A673 (cell line): ENCODE data around the gene CCDC102A. TPM values are rescaled to one million over a fixed set of nuclear protein-coding genes. Genes with fewer than 3 reads are reported as not detected.

Experiments
- BruUV-seq: library from RNA; stranded (reverse); fragments of 400-500 nt; replicated peaks from 2 replicates; lab custom pipeline; 2021; lab: Mats Ljungman, UMichigan
- CTCF ChIA-PET: fragments of 300-600 bp; sonication (Branson Sonifier 250); formaldehyde crosslinking; loops from one replicate; lab custom pipeline; 2022; ENCODE audit warnings: antibody characterized with exemption; lab: Charles Lee
- POLR2A ChIA-PET: fragments of 300-600 bp; sonication (Branson Sonifier 250); formaldehyde crosslinking; loops from one replicate; lab custom pipeline; 2022; ENCODE audit warnings: antibody characterized with exemption; ENCODE audit not compliant: low non-redundant PET; lab: Charles Lee
- DNase-seq: peaks from one replicate; pipeline ENCODE4 v3.0.0-alpha.2; 2015; ENCODE audit warnings: low spot score
- H3K27ac ChIP-seq: fragments of 200-600 bp; sonication (generic); 2 replicates; pipeline ENCODE4 v1.5.1; 2016; ENCODE audit warnings: mixed run types, low read depth, mild to moderate bottlenecking, mixed read lengths, antibody characterized with exemption, low read length; ENCODE audit not compliant: poor library complexity, severe bottlenecking
- H3K27me3 ChIP-seq: fragments of 200-600 bp; sonication (generic); replicated peaks from 2 replicates; pipeline ENCODE4 v1.6.1; 2017; ENCODE audit warnings: mixed run types, low read depth, mild to moderate bottlenecking, mixed read lengths, antibody characterized with exemption, low read length; ENCODE audit not compliant: insufficient read depth, poor library complexity
- H3K36me3 ChIP-seq: fragments of 200-600 bp; sonication (generic); 2 replicates; pipeline ENCODE4 v1.6.1; 2016; ENCODE audit warnings: mixed run types, mild to moderate bottlenecking, mixed read lengths, antibody characterized with exemption, low read length; ENCODE audit not compliant: insufficient read depth, poor library complexity, severe bottlenecking
- H3K4me1 ChIP-seq: fragments of 200-600 bp; sonication (generic); 2 replicates; pipeline ENCODE4 v1.6.1; 2017; ENCODE audit warnings: mixed run types, mild to moderate bottlenecking, mixed read lengths, antibody characterized with exemption, low read length; ENCODE audit not compliant: insufficient read depth, poor library complexity, severe bottlenecking
- H3K4me3 ChIP-seq: fragments of 200-600 bp; sonication (generic); 2 replicates; pipeline ENCODE4 v1.5.1; 2016; ENCODE audit warnings: low read depth, mixed run types, mild to moderate bottlenecking, mixed read lengths, low read length; ENCODE audit not compliant: poor library complexity, severe bottlenecking
- H3K9me3 ChIP-seq: fragments of 200-600 bp; sonication (generic); 2 replicates; pipeline ENCODE4 v1.6.1; 2016; ENCODE audit warnings: mixed run types, low read depth, mild to moderate bottlenecking, mixed read lengths, antibody characterized with exemption, low read length; ENCODE audit not compliant: poor library complexity, severe bottlenecking
- EZH2 ChIP-seq: fragments of 200-600 bp; sonication (generic); IDR thresholded peaks from 2 replicates; pipeline ENCODE4 v1.6.1; 2017; ENCODE audit warnings: borderline replicate concordance, low read depth, mild to moderate bottlenecking, mixed read lengths, antibody characterized with exemption, low read length; ENCODE audit not compliant: poor library complexity, severe bottlenecking
- intact Hi-C: fragments of 100-400 bp; cut with micrococcal nuclease; formaldehyde crosslinking; loops from one replicate; pipeline ENCODE4 v1.10.0; 2022; ENCODE audit not compliant: unreplicated experiment
- total RNA-seq: library from RNA; stranded (reverse); gene quantifications from 2 replicates; pipeline ENCODE4 v1.2.3, GENCODE V29; 2021
- TF ChIP-seq, protein P1 (sequence below): fragments of 300-800, 200-600 bp; sonication (generic); conservative IDR thresholded peaks from 2 replicates; pipeline ENCODE4 v1.5.1; 2017; ENCODE audit warnings: low read depth, mild to moderate bottlenecking, antibody characterized with exemption, low read length, moderate library complexity, mixed read lengths

CCDC102A gene
- total RNA-seq, 1 experiment from 2014 or later, result 10.3 TPM

- no TSS peak for BruUV-seq
- intact Hi-C loops, result no loop called here
- DNase-seq, result no peak
- CTCF ChIA-PET, result no interaction called here
- Histone ChIP-seq H3K9me3 (no peaks in the 10 kb centered on the region), H3K36me3 (no peaks in the 10 kb centered on the region), H3K4me3 (no peak overlapping the region), H3K27me3 (no peaks in the 10 kb centered on the region), H3K27ac (peak overlapping the region; percentile 28), H3K4me1 (peaks cover 5% of the 10 kb centered on the region)
- POLR2A ChIA-PET, result no interaction called here
- TF ChIP-seq EZH2, result no peak
- TF ChIP-seq, protein P1, sequence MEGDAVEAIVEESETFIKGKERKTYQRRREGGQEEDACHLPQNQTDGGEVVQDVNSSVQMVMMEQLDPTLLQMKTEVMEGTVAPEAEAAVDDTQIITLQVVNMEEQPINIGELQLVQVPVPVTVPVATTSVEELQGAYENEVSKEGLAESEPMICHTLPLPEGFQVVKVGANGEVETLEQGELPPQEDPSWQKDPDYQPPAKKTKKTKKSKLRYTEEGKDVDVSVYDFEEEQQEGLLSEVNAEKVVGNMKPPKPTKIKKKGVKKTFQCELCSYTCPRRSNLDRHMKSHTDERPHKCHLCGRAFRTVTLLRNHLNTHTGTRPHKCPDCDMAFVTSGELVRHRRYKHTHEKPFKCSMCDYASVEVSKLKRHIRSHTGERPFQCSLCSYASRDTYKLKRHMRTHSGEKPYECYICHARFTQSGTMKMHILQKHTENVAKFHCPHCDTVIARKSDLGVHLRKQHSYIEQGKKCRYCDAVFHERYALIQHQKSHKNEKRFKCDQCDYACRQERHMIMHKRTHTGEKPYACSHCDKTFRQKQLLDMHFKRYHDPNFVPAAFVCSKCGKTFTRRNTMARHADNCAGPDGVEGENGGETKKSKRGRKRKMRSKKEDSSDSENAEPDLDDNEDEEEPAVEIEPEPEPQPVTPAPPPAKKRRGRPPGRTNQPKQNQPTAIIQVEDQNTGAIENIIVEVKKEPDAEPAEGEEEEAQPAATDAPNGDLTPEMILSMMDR, result no peak
Measured at GRCh38 chr16:57493767-57494166, 42.6 kb downstream of the CCDC102A start.

- ChIA-PET POLR2A (no interaction called here), CTCF (no interaction called here)
- Histone ChIP-seq H3K9me3 (no peaks in the 10 kb centered on the region), H3K27me3 (no peaks in the 10 kb centered on the region), H3K36me3 (no peaks in the 10 kb centered on the region), H3K4me1 (peaks cover 5% of the 10 kb centered on the region), H3K27ac (no peak overlapping the region), H3K4me3 (no peak overlapping the region)
- intact Hi-C loops, result no loop called here
- no peak for DNase-seq
- TF ChIP-seq EZH2, result no peak
- TF ChIP-seq, protein P1, result no peak
- no TSS peak for BruUV-seq
Measured at GRCh38 chr16:57489229-57489628, 47.1 kb downstream of the CCDC102A start.

GRCh38 chr16:57486858-57487834 is 49.2 kb downstream of the CCDC102A start:
- POLR2A ChIA-PET, result no interaction called here
- Histone ChIP-seq H3K4me1 (no peaks in the 10 kb centered on the region), H3K36me3 (no peaks in the 10 kb centered on the region), H3K4me3 (peak overlapping the region; percentile 71), H3K9me3 (no peaks in the 10 kb centered on the region), H3K27ac (no peak overlapping the region), H3K27me3 (no peaks in the 10 kb centered on the region)
- no TSS peak for BruUV-seq
- CTCF ChIA-PET, result interaction anchor here (0.5 to 0.7 kb wide), 2 partner anchors 73 to 513 kb away, joined by 3 to 14 read pairs; no protein-coding TSS in a partner anchor
- TF ChIP-seq, protein P1, result no peak
- no peak for TF ChIP-seq EZH2
- intact Hi-C loops, result no loop called here
- no peak for DNase-seq
